Coronary artery (tissue), 2 donors: ENCODE results near the gene FLNC.

Experiments used
- DNase-seq: peaks from one replicate; pipeline ENCODE4 v3.0.0-alpha.2; 2017; ENCODE audit warnings: low spot score
- H3K27ac ChIP-seq, 2 donors: fragments of 200-600 bp; sonication (generic); one replicate each; pipeline ENCODE4 v1.5.1; 2016 to 2019
- H3K4me3 ChIP-seq: fragments of 200-600 bp; sonication (generic); 2 replicates; pipeline ENCODE4 v1.5.1; 2016; ENCODE audit warnings: mild to moderate bottlenecking, moderate library complexity
- CTCF ChIP-seq: fragments of 200-600 bp; sonication (generic); IDR thresholded peaks from one replicate; pipeline ENCODE4 v1.5.1; 2019; ENCODE audit warnings: antibody characterized with exemption

The FLNC gene

GRCh38 chr7:128830231-128831177 is at the start of gene FLNC:
TSS of gene FLNC (plus strand) at chr7:128830406. CDS start at chr7:128830638, 232 bp downstream.
- no peak for TF ChIP-seq CTCF
- DNase-seq: peak; percentile 85

GRCh38 chr7:128781126-128781525 is 49.1 kb upstream of the FLNC start:
- DNase-seq: no peak
- Histone ChIP-seq H3K27ac (peak overlapping the region in 1 of 2 donors; percentile 78), H3K4me3 (no peak overlapping the region)
- TF ChIP-seq CTCF: no peak

More at GRCh38 chr7:128830231-128831177, at the start of gene FLNC:
- Histone ChIP-seq H3K27ac (peak within 1 kb of the TSS; percentile 90 to 94), H3K4me3 (peak within 1 kb of the TSS; percentile 82)

- TF ChIP-seq CTCF: no peak
- H3K4me3 ChIP-seq: no peak overlapping the region
- H3K27ac ChIP-seq: peak overlapping the region in 1 of 2 donors; percentile 78
- DNase-seq: no peak
Measured at GRCh38 chr7:128781851-128782250, 48.4 kb upstream of the FLNC start.

GRCh38 chr7:128783143-128783861 is 46.9 kb upstream of the FLNC start:
- no peak overlapping the region for H3K4me3 ChIP-seq
- H3K27ac ChIP-seq: peak overlapping the region in 1 of 2 donors; percentile 78
- no peak for TF ChIP-seq CTCF
- DNase-seq: no peak

- Histone ChIP-seq H3K27ac (no peak overlapping the region), H3K4me3 (no peak overlapping the region)
- no peak for TF ChIP-seq CTCF
- no peak for DNase-seq
Measured at GRCh38 chr7:128785738-128786137, 44.5 kb upstream of the FLNC start.

GRCh38 chr7:128788446-128789412 is 41.5 kb upstream of the FLNC start:
- no peak for TF ChIP-seq CTCF
- DNase-seq: no peak
- Histone ChIP-seq H3K4me3 (no peak overlapping the region), H3K27ac (no peak overlapping the region)
